DND-41 (cell line): ENCODE data around the gene FHDC1.

Experiments
- ATAC-seq: fragments of 200-7000 bp; cut with Tn5 transposase; 3 replicates; pipeline ENCODE4 v1.9.1; 2021; ENCODE audit warnings: low read depth; ENCODE audit not compliant: insufficient read depth
- DNase-seq: peaks from one replicate; pipeline ENCODE4 v3.0.0-alpha.2; 2020
- H2AFZ ChIP-seq: 2 replicates; pipeline ENCODE4 v1.6.0; 2012; ENCODE audit warnings: low read depth, low read length
- H3K27ac ChIP-seq: 2 replicates; pipeline ENCODE4 v1.5.1; 2012; ENCODE audit warnings: low read length, inconsistent platforms
- H3K27me3 ChIP-seq: fragments of 200-600 bp; sonication (generic); 2 replicates; pipeline ENCODE4 v1.6.0; 2012; ENCODE audit warnings: low read length, mild to moderate bottlenecking, inconsistent platforms; ENCODE audit not compliant: insufficient read depth, poor library complexity
- H3K36me3 ChIP-seq: 2 replicates; pipeline ENCODE4 v1.5.1; 2012; ENCODE audit warnings: low read length, inconsistent platforms; ENCODE audit not compliant: insufficient read depth
- H3K4me1 ChIP-seq: 2 replicates; pipeline ENCODE4 v1.5.1; 2012; ENCODE audit warnings: mild to moderate bottlenecking, low read length; ENCODE audit not compliant: insufficient read depth
- H3K4me2 ChIP-seq: 2 replicates; pipeline ENCODE4 v1.6.0; 2012; ENCODE audit warnings: mild to moderate bottlenecking, moderate library complexity, low read length, inconsistent platforms; ENCODE audit not compliant: insufficient read depth
- H3K4me3 ChIP-seq, 2 experiments: fragments of 200-600 bp in 1 of 2; shearing (Covaris generic) in 1 of 2; 2 replicates each; pipeline ENCODE4 v1.5.1; 2012 to 2016; ENCODE audit warnings: inconsistent platforms in 2 of 2, low read length in 2 of 2, mild to moderate bottlenecking in 2 of 2, low read depth in 1 of 2, moderate library complexity in 1 of 2
- H3K79me2 ChIP-seq: 2 replicates; pipeline ENCODE4 v1.6.0; 2012; ENCODE audit warnings: low read length, inconsistent platforms; ENCODE audit not compliant: insufficient read depth
- H3K9ac ChIP-seq: 2 replicates; pipeline ENCODE4 v1.6.0; 2012; ENCODE audit warnings: low read depth, mild to moderate bottlenecking, inconsistent platforms, low read length, moderate library complexity
- H3K9me3 ChIP-seq: 2 replicates; pipeline ENCODE4 v1.5.1; 2012; ENCODE audit warnings: low read length, moderate library complexity, mild to moderate bottlenecking, inconsistent platforms; ENCODE audit not compliant: insufficient read depth, severe bottlenecking
- H4K20me1 ChIP-seq: 2 replicates; pipeline ENCODE4 v1.6.0; 2012; ENCODE audit warnings: low read length; ENCODE audit not compliant: insufficient read depth
- EZH2 ChIP-seq: IDR thresholded peaks from 3 replicates; pipeline ENCODE4 v1.6.1; 2012; ENCODE audit warnings: borderline replicate concordance, low read depth, mild to moderate bottlenecking, moderate library complexity, low read length, inconsistent platforms; ENCODE audit not compliant: severe bottlenecking
- TF ChIP-seq, protein P1 (sequence below): IDR thresholded peaks from 2 replicates; pipeline ENCODE4 v1.5.1; 2012; ENCODE audit warnings: borderline replicate concordance, low read length, moderate library complexity, mild to moderate bottlenecking; ENCODE audit not compliant: poor library complexity, severe bottlenecking; ENCODE audit errors: extremely low read depth

The FHDC1 gene

GRCh38 chr4:153008578-153009199, 72.6 kb downstream of the FHDC1 start:
- Histone ChIP-seq H4K20me1 (no peaks in the 10 kb centered on the region), H3K36me3 (no peaks in the 10 kb centered on the region), H3K4me1 (no peaks in the 10 kb centered on the region), H3K4me3 (no peak overlapping the region), H3K9ac (no peak overlapping the region), H3K4me2 (no peak overlapping the region), H3K9me3 (no peaks in the 10 kb centered on the region), H3K79me2 (no peaks in the 10 kb centered on the region), H3K27ac (no peak overlapping the region), H2AFZ (no peak overlapping the region), H3K27me3 (no peaks in the 10 kb centered on the region)
- DNase-seq (no peak), ATAC-seq (no peak)
- TF ChIP-seq, protein P1, sequence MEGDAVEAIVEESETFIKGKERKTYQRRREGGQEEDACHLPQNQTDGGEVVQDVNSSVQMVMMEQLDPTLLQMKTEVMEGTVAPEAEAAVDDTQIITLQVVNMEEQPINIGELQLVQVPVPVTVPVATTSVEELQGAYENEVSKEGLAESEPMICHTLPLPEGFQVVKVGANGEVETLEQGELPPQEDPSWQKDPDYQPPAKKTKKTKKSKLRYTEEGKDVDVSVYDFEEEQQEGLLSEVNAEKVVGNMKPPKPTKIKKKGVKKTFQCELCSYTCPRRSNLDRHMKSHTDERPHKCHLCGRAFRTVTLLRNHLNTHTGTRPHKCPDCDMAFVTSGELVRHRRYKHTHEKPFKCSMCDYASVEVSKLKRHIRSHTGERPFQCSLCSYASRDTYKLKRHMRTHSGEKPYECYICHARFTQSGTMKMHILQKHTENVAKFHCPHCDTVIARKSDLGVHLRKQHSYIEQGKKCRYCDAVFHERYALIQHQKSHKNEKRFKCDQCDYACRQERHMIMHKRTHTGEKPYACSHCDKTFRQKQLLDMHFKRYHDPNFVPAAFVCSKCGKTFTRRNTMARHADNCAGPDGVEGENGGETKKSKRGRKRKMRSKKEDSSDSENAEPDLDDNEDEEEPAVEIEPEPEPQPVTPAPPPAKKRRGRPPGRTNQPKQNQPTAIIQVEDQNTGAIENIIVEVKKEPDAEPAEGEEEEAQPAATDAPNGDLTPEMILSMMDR: no peak
- TF ChIP-seq EZH2: no peak

- no peaks in the 10 kb centered on the region for H3K27me3 ChIP-seq
- no peak for TF ChIP-seq EZH2
- TF ChIP-seq, protein P1: no peak
- no peak overlapping the region for H3K9ac ChIP-seq
- DNase-seq (no peak), ATAC-seq (no peak)
- no peaks in the 10 kb centered on the region for H3K4me1 ChIP-seq
- H3K4me2 ChIP-seq: no peak overlapping the region
- H3K79me2 ChIP-seq: no peaks in the 10 kb centered on the region
- no peaks in the 10 kb centered on the region for H4K20me1 ChIP-seq
- no peaks in the 10 kb centered on the region for H3K36me3 ChIP-seq
- H3K27ac ChIP-seq: no peak overlapping the region
- H2AFZ ChIP-seq: no peak overlapping the region
- H3K4me3 ChIP-seq: no peak overlapping the region
- no peaks in the 10 kb centered on the region for H3K9me3 ChIP-seq
Observed at GRCh38 chr4:153010146-153010545, 74.0 kb downstream of the FHDC1 start.

- Histone ChIP-seq H3K4me1 (no peaks in the 10 kb centered on the region), H2AFZ (no peak overlapping the region), H3K79me2 (no peaks in the 10 kb centered on the region), H3K4me3 (no peak overlapping the region), H3K27ac (no peak overlapping the region), H3K27me3 (no peaks in the 10 kb centered on the region), H4K20me1 (no peaks in the 10 kb centered on the region), H3K9ac (no peak overlapping the region), H3K36me3 (no peaks in the 10 kb centered on the region), H3K4me2 (no peak overlapping the region), H3K9me3 (no peaks in the 10 kb centered on the region)
- TF ChIP-seq, protein P1: no peak
- TF ChIP-seq EZH2: no peak
- DNase-seq (no peak), ATAC-seq (peak; percentile 31; the same call in 2 of the 3 replicates)
Observed at GRCh38 chr4:153013202-153013977, 77.3 kb downstream of the FHDC1 start.
